Epithelial cell of proximal tubule (primary cell): ENCODE results near the gene INTS13. TPM values are rescaled to one million over a fixed set of nuclear protein-coding genes. Genes with fewer than 3 reads are reported as not detected.

Experiments
- DNase-seq: peaks from one replicate; pipeline ENCODE4 v3.0.0-alpha.2; 2011; ENCODE audit warnings: low read depth
- H3K4me3 ChIP-seq: 2 replicates; pipeline ENCODE4 v1.5.1; 2011; ENCODE audit warnings: low read depth, mild to moderate bottlenecking, low read length
- total RNA-seq: library from RNA; depleted of rRNA; stranded (reverse); fragments of >200 nt; gene quantifications from 2 replicates; pipeline ENCODE4 v1.2.3, GENCODE V29; 2015
- TF ChIP-seq, protein P1 (sequence below): conservative IDR thresholded peaks from 2 replicates; pipeline ENCODE4 v1.5.1; 2012; ENCODE audit warnings: low read depth, mild to moderate bottlenecking, low read length

INTS13 gene
- total RNA-seq, 1 donor from 2014 or later, result 33.6 TPM

DNA sequence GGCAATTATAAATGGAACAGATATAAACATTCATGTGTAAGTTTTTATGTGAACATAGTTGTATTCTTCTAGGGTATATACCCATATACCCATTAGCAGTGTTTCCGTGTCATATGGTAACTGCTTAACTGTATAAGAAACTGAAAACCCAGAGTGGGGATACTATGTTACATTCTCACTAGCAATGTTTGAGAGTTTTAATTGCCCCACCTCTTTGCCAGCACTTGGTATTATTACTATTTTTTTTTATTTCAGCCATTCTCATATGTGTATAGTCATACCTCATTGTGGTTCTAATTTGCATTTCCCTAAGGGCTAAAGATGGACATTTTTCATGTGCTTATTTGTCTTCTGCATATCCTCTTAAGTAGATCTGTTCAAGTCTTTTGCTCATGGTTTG is 76.1 kb downstream of the INTS13 start:
- no peak overlapping the region for H3K4me3 ChIP-seq
- TF ChIP-seq, protein P1, sequence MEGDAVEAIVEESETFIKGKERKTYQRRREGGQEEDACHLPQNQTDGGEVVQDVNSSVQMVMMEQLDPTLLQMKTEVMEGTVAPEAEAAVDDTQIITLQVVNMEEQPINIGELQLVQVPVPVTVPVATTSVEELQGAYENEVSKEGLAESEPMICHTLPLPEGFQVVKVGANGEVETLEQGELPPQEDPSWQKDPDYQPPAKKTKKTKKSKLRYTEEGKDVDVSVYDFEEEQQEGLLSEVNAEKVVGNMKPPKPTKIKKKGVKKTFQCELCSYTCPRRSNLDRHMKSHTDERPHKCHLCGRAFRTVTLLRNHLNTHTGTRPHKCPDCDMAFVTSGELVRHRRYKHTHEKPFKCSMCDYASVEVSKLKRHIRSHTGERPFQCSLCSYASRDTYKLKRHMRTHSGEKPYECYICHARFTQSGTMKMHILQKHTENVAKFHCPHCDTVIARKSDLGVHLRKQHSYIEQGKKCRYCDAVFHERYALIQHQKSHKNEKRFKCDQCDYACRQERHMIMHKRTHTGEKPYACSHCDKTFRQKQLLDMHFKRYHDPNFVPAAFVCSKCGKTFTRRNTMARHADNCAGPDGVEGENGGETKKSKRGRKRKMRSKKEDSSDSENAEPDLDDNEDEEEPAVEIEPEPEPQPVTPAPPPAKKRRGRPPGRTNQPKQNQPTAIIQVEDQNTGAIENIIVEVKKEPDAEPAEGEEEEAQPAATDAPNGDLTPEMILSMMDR, result no peak
- no peak for DNase-seq

DNA sequence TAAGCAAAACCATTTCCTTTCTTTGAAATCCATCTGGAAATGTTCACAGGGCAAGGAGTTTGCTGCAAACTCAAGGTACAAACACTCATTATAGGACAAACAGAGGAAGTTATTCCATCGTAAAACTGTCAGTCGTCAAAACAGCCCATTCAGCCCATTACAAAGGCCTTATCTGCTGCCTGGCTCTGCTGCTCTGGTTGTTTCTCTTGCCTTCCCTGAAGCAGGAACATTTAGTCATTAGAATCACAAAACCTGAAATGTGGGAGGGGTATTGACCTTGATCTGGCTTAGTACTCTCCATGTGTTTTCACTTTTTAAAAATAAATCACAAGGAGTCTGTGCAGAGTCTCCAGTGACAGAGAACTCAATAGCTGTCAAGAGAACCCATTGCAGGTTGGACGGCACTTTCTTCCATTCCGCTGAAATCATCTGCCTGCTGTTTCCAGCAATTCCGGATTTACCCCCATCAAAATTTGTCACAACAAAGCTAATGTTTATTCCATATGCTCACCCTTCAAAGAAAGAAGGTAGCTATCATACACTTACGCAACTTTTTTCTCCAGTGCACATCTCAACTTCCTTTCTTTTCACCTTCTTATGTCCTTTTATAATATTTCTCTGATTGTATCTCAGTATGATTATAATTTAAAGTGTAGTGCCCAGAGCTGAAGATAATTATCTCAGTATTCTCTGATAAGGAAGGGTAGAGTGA is 80.2 kb downstream of the INTS13 start:
- TF ChIP-seq, protein P1, result no peak
- no peak overlapping the region for H3K4me3 ChIP-seq
- no peak for DNase-seq

DNA sequence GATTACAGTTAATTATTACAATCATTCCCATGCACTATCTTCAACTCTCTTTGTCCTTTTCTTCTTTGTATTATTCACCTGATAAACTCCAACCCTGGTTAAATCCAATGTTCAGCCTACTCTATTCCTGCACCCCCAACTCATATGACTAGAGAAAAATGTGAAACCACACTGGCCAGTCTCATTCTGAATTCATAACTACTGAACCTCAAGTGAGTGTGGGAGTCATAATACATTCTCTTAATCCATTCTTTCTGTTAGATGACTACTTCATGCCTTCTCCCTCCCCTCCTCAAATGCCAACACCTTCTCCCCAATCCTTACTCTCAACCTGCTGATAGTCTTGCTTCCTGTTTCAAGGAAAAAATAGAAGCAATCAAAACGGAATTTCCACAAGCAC is 82.4 kb downstream of the INTS13 start:
- no peak overlapping the region for H3K4me3 ChIP-seq
- TF ChIP-seq, protein P1, result no peak
- DNase-seq, result no peak

Other genes with a start within 250 kb of the INTS13 start
- 13.5 and 13.7 TPM in 2 replicates for gene ITPR2, start 104.8 kb downstream of the INTS13 start, total RNA-seq
- gene FGFR1OP2, start 489 bp upstream of the INTS13 start, total RNA-seq, result 27.3 and 31.2 TPM in 2 replicates
- 48.1 and 56.9 TPM in 2 replicates for gene TM7SF3, start 76.4 kb upstream of the INTS13 start, total RNA-seq
- 23.9 and 47.5 TPM in 2 replicates for gene MED21, start 84.6 kb upstream of the INTS13 start, total RNA-seq
- not detected in 2 replicates for gene C12orf71, start 144.6 kb upstream of the INTS13 start, total RNA-seq